ENCODE data around the gene SAMMSON. TPM values are rescaled to one million over a fixed set of nuclear protein-coding genes. Genes with fewer than 3 reads are reported as not detected.

Gene SAMMSON
- total RNA-seq = not detected

GRCh38 chr3:69999140-70000027 is at the start of gene SAMMSON:
SAMMSON (plus strand) TSS chr3:69999733.
- Mint-ChIP-seq H3K27me3 (ENCODE audit: low read depth) (no peaks in the 10 kb centered on the region), H3K4me3 (no peak within 1 kb of the TSS), H3K9me3 (peaks cover 0 to 4% of the 10 kb centered on the region in 2 donors), H3K27ac (no peak within 1 kb of the TSS), H3K36me3 (ENCODE audit: insufficient read depth in 2 of 2) (no peaks in the 10 kb centered on the region), H3K4me1 (ENCODE audit: low read depth) (no peaks in the 10 kb centered on the region)
- ATAC-seq (replicated peaks in 1 of 2) (no peak), DNase-seq (no peak)

DNA sequence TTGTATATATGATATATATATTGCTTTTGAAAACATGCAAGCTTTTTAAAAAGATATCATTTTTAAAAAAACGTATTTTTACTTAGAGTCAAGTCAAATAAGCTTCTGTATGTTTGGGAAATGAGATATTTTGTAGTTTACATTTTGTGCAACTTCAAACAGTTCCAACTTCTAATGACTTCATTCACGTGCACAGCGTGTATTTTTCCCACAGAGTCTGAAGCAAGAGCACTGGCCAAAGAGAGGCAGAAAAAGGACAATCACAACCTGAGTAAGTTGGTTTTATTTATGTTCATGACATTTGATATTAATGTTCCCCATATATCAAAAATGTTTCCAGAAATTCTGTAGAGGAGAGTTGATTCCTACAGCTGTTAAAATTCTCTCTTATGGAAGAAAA is 47.9 kb upstream of the SAMMSON start:
- no peak overlapping the region for H3K27ac Mint-ChIP-seq
- no peaks in the 10 kb centered on the region for H3K4me1 Mint-ChIP-seq (ENCODE audit: low read depth)
- H3K36me3 Mint-ChIP-seq (ENCODE audit: insufficient read depth in 2 of 2) = no peaks in the 10 kb centered on the region
- no peaks in the 10 kb centered on the region for H3K27me3 Mint-ChIP-seq (ENCODE audit: low read depth)
- ATAC-seq (replicated peaks in 1 of 2) (no peak), DNase-seq (no peak)
- no peaks in the 10 kb centered on the region for H3K9me3 Mint-ChIP-seq
- no peak overlapping the region for H3K4me3 Mint-ChIP-seq

DNA sequence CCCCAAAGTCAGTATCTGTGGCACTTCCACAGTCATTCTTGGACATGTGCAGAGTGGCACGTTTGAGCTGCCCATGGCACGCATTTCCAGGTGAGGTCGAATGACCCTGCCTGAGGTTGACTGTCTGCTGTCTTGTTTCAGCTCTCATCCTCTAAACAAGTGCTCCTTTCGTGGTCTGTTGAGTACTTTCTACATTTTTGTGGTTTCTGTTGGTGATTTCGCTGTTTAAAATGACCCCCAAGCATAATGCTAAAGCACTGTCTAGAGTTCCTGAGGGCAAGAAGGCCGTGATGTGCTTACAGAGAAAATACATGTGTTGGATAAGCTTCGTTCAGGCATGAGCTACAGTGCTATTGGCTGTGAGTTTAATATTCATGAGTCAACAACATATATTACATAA is 40.0 kb upstream of the SAMMSON start:
- H3K27ac Mint-ChIP-seq = no peak overlapping the region
- DNase-seq = no peak
- H3K4me3 Mint-ChIP-seq = no peak overlapping the region
- ATAC-seq (replicated peaks in 1 of 2) = no peak
- H3K9me3 Mint-ChIP-seq = no peaks in the 10 kb centered on the region
- H3K27me3 Mint-ChIP-seq (ENCODE audit: low read depth) = no peaks in the 10 kb centered on the region
- H3K36me3 Mint-ChIP-seq (ENCODE audit: insufficient read depth in 2 of 2) = no peaks in the 10 kb centered on the region
- H3K4me1 Mint-ChIP-seq (ENCODE audit: low read depth) = no peaks in the 10 kb centered on the region

DNA sequence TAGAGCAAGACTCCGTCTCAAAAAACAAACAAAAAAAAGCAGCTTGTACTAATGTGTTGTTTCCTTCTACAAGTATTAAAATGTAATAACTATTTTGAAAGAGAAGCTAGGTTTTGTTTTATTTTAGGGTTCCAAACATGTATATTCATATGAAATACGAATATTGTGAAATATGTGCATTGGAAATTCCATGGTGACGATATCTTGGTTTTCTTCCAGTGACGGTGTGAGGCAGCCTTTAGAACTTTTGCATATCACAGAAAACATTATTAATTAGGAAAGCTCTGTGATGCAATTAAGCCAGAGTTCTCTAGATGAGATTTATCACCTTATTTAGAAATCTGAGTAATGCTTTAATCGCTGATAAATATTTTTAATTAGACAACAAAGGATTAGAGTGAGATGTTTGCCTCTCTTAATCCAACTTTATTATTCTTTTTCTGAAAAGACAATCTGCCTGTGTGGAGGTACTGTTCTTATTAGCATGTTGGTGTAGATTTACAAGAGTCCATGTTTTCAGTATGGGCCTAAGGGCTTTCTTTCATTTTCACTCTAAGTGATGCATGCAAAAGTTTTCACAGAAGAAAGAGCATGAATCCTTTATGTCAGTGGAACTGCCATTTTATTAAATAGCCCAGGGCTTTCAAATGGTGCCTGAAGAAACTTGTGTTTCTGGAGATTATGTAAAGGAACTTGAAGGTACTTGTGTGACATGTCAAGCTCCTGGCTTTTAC is 37.7 kb upstream of the SAMMSON start:
- no peaks in the 10 kb centered on the region for H3K27me3 Mint-ChIP-seq (ENCODE audit: low read depth)
- H3K4me3 Mint-ChIP-seq = no peak overlapping the region
- no peaks in the 10 kb centered on the region for H3K4me1 Mint-ChIP-seq (ENCODE audit: low read depth)
- DNase-seq = no peak
- H3K27ac Mint-ChIP-seq = no peak overlapping the region
- ATAC-seq (replicated peaks in 1 of 2) = no peak
- H3K9me3 Mint-ChIP-seq = no peaks in the 10 kb centered on the region
- no peaks in the 10 kb centered on the region for H3K36me3 Mint-ChIP-seq (ENCODE audit: insufficient read depth in 2 of 2)

- no peak for DNase-seq
- ATAC-seq (replicated peaks in 1 of 2) = no peak
- no peak overlapping the region for H3K27ac Mint-ChIP-seq
- H3K27me3 Mint-ChIP-seq (ENCODE audit: low read depth) = no peaks in the 10 kb centered on the region
- H3K4me3 Mint-ChIP-seq = no peak overlapping the region
- no peaks in the 10 kb centered on the region for H3K9me3 Mint-ChIP-seq
- no peaks in the 10 kb centered on the region for H3K36me3 Mint-ChIP-seq (ENCODE audit: insufficient read depth in 2 of 2)
- no peaks in the 10 kb centered on the region for H3K4me1 Mint-ChIP-seq (ENCODE audit: low read depth)
Observed at GRCh38 chr3:69963643-69964042, 35.9 kb upstream of the SAMMSON start.

GRCh38 chr3:69967156-69967555 is 32.4 kb upstream of the SAMMSON start:
- H3K9me3 Mint-ChIP-seq = no peaks in the 10 kb centered on the region
- no peak for DNase-seq
- no peak overlapping the region for H3K4me3 Mint-ChIP-seq
- H3K27ac Mint-ChIP-seq = no peak overlapping the region
- no peaks in the 10 kb centered on the region for H3K4me1 Mint-ChIP-seq (ENCODE audit: low read depth)
- ATAC-seq (replicated peaks in 1 of 2) = no peak
- H3K36me3 Mint-ChIP-seq (ENCODE audit: insufficient read depth in 2 of 2) = no peaks in the 10 kb centered on the region
- no peaks in the 10 kb centered on the region for H3K27me3 Mint-ChIP-seq (ENCODE audit: low read depth)

DNA sequence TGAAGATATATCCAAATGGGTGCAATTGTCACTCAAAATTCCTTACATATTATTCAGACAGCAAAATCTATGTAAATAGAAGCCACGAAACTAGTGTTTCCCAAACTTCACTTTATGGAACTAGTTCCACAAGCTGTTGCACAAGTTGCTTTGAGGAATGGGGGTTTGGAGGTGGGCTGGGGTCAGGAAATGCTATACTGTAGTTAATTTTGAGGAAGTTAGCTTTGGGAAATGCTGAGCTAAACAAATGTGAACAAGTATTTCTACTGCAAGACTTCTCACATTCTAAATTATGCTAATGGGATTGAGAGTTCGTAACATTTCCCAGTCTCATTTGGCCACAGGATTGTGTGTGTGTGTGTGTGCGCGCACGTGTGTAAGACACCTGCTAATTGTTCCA is 28.7 kb upstream of the SAMMSON start:
- DNase-seq (no peak), ATAC-seq (replicated peaks in 1 of 2) (no peak)
- no peak overlapping the region for H3K4me3 Mint-ChIP-seq
- H3K4me1 Mint-ChIP-seq (ENCODE audit: low read depth) = no peaks in the 10 kb centered on the region
- peaks cover 6% of the 10 kb centered on the region for H3K27me3 Mint-ChIP-seq (ENCODE audit: low read depth)
- no peaks in the 10 kb centered on the region for H3K36me3 Mint-ChIP-seq (ENCODE audit: insufficient read depth in 2 of 2)
- H3K27ac Mint-ChIP-seq = no peak overlapping the region
- peaks cover 0 to 2% of the 10 kb centered on the region in 2 donors for H3K9me3 Mint-ChIP-seq

GRCh38 chr3:69972672-69973071 is 26.9 kb upstream of the SAMMSON start:
- peaks cover 6% of the 10 kb centered on the region for H3K27me3 Mint-ChIP-seq (ENCODE audit: low read depth)
- DNase-seq (no peak), ATAC-seq (replicated peaks in 1 of 2) (no peak)
- H3K36me3 Mint-ChIP-seq (ENCODE audit: insufficient read depth in 2 of 2) = no peaks in the 10 kb centered on the region
- H3K4me3 Mint-ChIP-seq = no peak overlapping the region
- H3K4me1 Mint-ChIP-seq (ENCODE audit: low read depth) = no peaks in the 10 kb centered on the region
- H3K9me3 Mint-ChIP-seq = peaks cover 0 to 2% of the 10 kb centered on the region in 2 donors
- H3K27ac Mint-ChIP-seq = no peak overlapping the region

GRCh38 chr3:69976021-69976420 is 23.5 kb upstream of the SAMMSON start:
- Mint-ChIP-seq H3K27me3 (ENCODE audit: low read depth) (peaks cover 6% of the 10 kb centered on the region), H3K27ac (no peak overlapping the region), H3K9me3 (peaks cover 4 to 8% of the 10 kb centered on the region in 2 donors), H3K4me3 (no peak overlapping the region), H3K36me3 (ENCODE audit: insufficient read depth in 2 of 2) (peaks cover 0 to 4% of the 10 kb centered on the region in 2 donors), H3K4me1 (ENCODE audit: low read depth) (no peaks in the 10 kb centered on the region)
- ATAC-seq (replicated peaks in 1 of 2) (no peak), DNase-seq (no peak)

DNA sequence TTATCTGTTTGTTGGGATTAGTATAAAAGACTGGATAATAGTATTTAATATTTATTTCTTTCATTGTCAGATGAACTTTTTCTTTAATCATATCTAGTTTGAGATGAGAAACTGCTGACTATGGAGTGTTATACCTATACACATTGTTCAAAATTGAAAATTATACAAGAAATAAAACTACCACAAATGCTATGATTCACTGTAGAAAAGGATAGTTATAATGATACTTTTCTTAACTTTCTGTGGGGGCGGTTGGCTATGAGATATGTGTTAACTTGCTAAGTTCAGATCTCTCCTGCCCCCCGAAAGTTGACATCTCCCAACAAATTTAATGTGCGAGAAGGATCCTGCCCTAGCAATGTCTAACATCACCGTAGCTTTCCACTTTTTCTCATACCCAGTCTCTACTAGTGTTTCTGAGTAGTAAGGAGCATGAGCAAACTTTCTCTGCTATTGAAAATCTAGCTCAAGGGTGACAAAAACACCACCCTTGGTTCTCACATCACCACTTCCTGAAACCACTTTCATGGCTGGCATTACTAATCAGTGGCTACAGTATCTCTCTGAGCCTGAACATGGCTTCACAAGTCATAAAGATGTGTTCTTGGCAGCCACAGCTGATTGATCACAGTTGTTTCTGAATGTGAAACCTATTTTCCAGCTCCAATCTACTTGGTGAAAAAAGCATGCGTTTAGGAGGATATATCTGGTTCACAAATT is 15.8 kb upstream of the SAMMSON start:
- Mint-ChIP-seq H3K9me3 (peaks cover 5 to 8% of the 10 kb centered on the region in 2 donors), H3K4me3 (no peak overlapping the region), H3K27me3 (ENCODE audit: low read depth) (peaks cover 24% of the 10 kb centered on the region), H3K4me1 (ENCODE audit: low read depth) (peaks cover 10% of the 10 kb centered on the region), H3K36me3 (ENCODE audit: insufficient read depth in 2 of 2) (no peaks in the 10 kb centered on the region), H3K27ac (no peak overlapping the region)
- ATAC-seq (replicated peaks in 1 of 2) (peak; percentile 95 to 98), DNase-seq (peak; percentile 2 to 33)

GRCh38 chr3:69985266-69985665 is 14.3 kb upstream of the SAMMSON start:
- no peak for DNase-seq
- no peak for ATAC-seq (replicated peaks in 1 of 2)
- no peak overlapping the region for H3K4me3 Mint-ChIP-seq
- H3K9me3 Mint-ChIP-seq = peaks cover 5% of the 10 kb centered on the region in 2 donors
- no peaks in the 10 kb centered on the region for H3K36me3 Mint-ChIP-seq (ENCODE audit: insufficient read depth in 2 of 2)
- no peak overlapping the region for H3K27ac Mint-ChIP-seq
- peaks cover 10% of the 10 kb centered on the region for H3K4me1 Mint-ChIP-seq (ENCODE audit: low read depth)
- peaks cover 31% of the 10 kb centered on the region for H3K27me3 Mint-ChIP-seq (ENCODE audit: low read depth)

DNA sequence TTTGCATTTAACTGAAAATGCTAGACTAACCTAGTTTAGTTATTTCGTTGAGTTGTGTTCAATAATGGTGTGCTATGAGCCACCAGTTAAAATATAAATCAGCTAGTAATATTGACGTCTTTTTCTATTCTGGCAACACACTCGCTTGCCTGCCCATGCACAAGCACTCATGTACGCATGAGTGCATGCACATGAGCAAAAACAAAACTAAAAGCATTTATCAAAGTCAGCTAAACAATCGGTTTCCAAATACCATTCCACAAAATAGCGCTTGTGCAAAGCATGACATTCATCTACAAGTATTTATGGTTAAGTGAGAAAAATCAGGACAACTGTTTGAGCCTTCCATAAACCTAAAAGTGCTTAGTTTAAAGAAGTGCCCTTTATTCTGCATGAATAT is 13.1 kb upstream of the SAMMSON start:
- no peak overlapping the region for H3K27ac Mint-ChIP-seq
- H3K9me3 Mint-ChIP-seq = peaks cover 4 to 5% of the 10 kb centered on the region in 2 donors
- peaks cover 10% of the 10 kb centered on the region for H3K4me1 Mint-ChIP-seq (ENCODE audit: low read depth)
- no peaks in the 10 kb centered on the region for H3K36me3 Mint-ChIP-seq (ENCODE audit: insufficient read depth in 2 of 2)
- DNase-seq (no peak), ATAC-seq (replicated peaks in 1 of 2) (no peak)
- H3K27me3 Mint-ChIP-seq (ENCODE audit: low read depth) = peaks cover 31% of the 10 kb centered on the region
- no peak overlapping the region for H3K4me3 Mint-ChIP-seq

DNA sequence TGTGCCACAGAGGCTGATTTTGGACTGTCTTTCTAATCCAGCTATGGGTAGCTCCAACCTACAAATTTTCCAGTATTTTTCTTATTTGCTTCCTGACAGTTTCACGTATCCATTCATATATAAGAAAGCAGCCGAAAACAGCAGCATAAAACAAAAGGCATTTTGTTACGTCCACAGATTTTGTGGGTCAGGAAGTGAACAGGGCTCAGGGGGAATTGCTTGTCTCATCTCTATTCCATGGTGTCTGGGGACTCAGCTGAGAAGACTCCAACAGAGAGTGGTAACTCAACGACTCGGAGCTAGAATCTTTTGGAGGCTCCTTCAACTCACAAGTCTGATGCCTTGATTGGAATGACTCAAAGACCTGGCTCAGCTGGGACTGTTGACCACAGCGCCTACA is 11.7 kb upstream of the SAMMSON start:
- ATAC-seq (replicated peaks in 1 of 2) = no peak
- Mint-ChIP-seq H3K36me3 (ENCODE audit: insufficient read depth in 2 of 2) (no peaks in the 10 kb centered on the region), H3K27me3 (ENCODE audit: low read depth) (peaks cover 23% of the 10 kb centered on the region), H3K27ac (no peak overlapping the region), H3K4me1 (ENCODE audit: low read depth) (peaks cover 10% of the 10 kb centered on the region), H3K4me3 (no peak overlapping the region), H3K9me3 (peaks cover 3 to 5% of the 10 kb centered on the region in 2 donors)
- DNase-seq = no peak

All from activated T-cell treated with anti-CD3 and anti-CD28 coated beads, Interleukin-2, amount 50 U/mL, for 72 hours (primary cell).